Activated T-cell treated with anti-CD3 and anti-CD28 coated beads for 48 hours (primary cell): ENCODE measurements around the gene TRMT13.

ENCODE experiments used
- DNase-seq: peaks from one replicate; pipeline ENCODE4 v3.0.0-alpha.2; 2020; ENCODE audit warnings: low read depth

Gene TRMT13

GRCh38 chr1:100132566-100133477, at the start of gene TRMT13, which contains the start of gene SASS6:
TRMT13 (plus strand) TSS chr1:100133163; CDS start chr1:100133169, 6 bp downstream.
SASS6 (minus strand) TSS chr1:100132930; CDS start chr1:100132814, 116 bp downstream.
- DNase-seq, result peak; percentile 87

GRCh38 chr1:100087396-100087795, 45.6 kb upstream of the TRMT13 start:
- DNase-seq, result no peak

GRCh38 chr1:100089082-100089481, 43.9 kb upstream of the TRMT13 start:
- DNase-seq, result no peak

- DNase-seq, result no peak
Measured at GRCh38 chr1:100090471-100090870, 42.5 kb upstream of the TRMT13 start.

GRCh38 chr1:100100202-100100601, 32.8 kb upstream of the TRMT13 start:
- no peak for DNase-seq

GRCh38 chr1:100101564-100101963, 31.4 kb upstream of the TRMT13 start:
- no peak for DNase-seq

GRCh38 chr1:100107696-100108095, 25.3 kb upstream of the TRMT13 start:
- no peak for DNase-seq

- DNase-seq, result no peak
Measured at GRCh38 chr1:100109554-100110066, 23.4 kb upstream of the TRMT13 start.

- DNase-seq, result no peak
Measured at GRCh38 chr1:100115524-100115923, 17.4 kb upstream of the TRMT13 start.

- DNase-seq, result no peak
Measured at GRCh38 chr1:100122177-100122576, 10.8 kb upstream of the TRMT13 start.

GRCh38 chr1:100127226-100127625, 5.7 kb upstream of the TRMT13 start:
- no peak for DNase-seq

GRCh38 chr1:100130552-100131077, 2.3 kb upstream of the TRMT13 start:
- no peak for DNase-seq

GRCh38 chr1:100131623-100132022, 1.3 kb upstream of the TRMT13 start:
- DNase-seq, result no peak

GRCh38 chr1:100134872-100135271, 1.9 kb downstream of the TRMT13 start:
- no peak for DNase-seq

- no peak for DNase-seq
Measured at GRCh38 chr1:100137602-100138001, 4.6 kb downstream of the TRMT13 start.

GRCh38 chr1:100141192-100141591, 8.2 kb downstream of the TRMT13 start:
- DNase-seq, result no peak

- no peak for DNase-seq
Measured at GRCh38 chr1:100142343-100142742, 9.4 kb downstream of the TRMT13 start.

GRCh38 chr1:100145116-100145515, 12.2 kb downstream of the TRMT13 start:
- no peak for DNase-seq

- no peak for DNase-seq
Measured at GRCh38 chr1:100146958-100147357, 14.0 kb downstream of the TRMT13 start.

GRCh38 chr1:100147875-100148274, 14.9 kb downstream of the TRMT13 start:
- no peak for DNase-seq

GRCh38 chr1:100151679-100152078, 18.7 kb downstream of the TRMT13 start:
- no peak for DNase-seq

GRCh38 chr1:100152271-100152670, 19.3 kb downstream of the TRMT13 start:
- DNase-seq, result no peak

- DNase-seq, result no peak
Measured at GRCh38 chr1:100162881-100163280, 29.9 kb downstream of the TRMT13 start.
